CD4-positive, alpha-beta T cell treated with Interleukin-15 for 4 hours (primary cell): ENCODE results near the gene CPNE5.

Experiments used
- DNase-seq: peaks from one replicate; pipeline ENCODE4 v3.0.0-alpha.2; 2020; ENCODE audit warnings: low spot score

CPNE5 gene

DNA sequence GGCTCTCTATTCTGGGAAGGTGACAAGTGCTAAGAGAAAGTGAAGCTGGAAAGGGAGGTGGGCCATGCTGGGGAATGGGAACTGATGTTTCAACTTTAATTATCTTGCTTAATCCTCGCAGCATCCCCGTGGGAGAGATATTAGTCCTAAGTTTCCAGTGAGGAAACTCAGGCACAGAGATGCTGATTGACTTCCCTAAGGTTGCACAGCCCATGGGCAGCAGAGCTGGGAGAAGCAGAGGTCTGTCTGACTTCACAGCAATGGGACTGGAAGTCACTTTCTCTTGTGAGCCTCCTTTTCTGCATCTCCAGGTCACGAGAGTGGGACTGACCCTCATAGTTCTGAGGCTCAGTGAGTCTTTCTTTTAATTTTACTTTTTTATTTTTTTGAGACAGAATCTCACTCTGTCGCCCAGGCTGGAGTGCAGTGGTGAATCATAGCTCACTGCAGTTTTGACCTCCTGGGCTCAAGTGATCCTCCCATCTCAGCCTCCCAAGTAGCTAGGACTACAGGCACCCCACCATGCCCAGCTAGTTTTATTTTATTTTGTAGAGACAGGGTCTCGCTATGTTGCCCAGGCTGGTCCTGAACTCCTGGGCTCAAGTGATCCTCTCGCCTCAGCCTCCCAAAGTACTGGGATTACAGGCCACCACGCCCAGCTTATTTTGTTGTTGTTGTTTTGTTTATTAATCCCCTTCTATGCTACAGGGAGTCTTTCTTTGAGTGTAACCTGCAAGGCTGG, 139.0 kb downstream of the CPNE5 start:
- DNase-seq, result no peak

DNA sequence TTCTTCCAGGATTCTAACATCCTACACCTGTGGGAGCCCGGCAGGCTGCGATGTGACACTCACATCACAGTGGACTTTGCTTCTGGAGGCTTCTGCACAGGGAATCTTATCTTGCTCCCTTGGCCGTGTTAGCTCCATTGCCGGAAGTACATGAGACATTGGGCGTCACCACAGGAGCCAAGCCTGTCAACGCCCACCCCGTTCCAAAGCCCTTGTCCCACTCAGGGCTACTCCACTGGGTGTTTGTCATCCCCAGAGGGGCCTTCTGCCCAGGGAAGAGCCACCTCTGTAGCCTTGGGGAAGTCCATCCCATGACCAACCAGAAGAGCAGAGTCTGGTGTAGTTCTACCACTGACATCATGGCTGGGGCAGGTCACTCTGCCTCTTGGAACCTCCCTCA, 139.9 kb downstream of the CPNE5 start:
- DNase-seq, result no peak

DNA sequence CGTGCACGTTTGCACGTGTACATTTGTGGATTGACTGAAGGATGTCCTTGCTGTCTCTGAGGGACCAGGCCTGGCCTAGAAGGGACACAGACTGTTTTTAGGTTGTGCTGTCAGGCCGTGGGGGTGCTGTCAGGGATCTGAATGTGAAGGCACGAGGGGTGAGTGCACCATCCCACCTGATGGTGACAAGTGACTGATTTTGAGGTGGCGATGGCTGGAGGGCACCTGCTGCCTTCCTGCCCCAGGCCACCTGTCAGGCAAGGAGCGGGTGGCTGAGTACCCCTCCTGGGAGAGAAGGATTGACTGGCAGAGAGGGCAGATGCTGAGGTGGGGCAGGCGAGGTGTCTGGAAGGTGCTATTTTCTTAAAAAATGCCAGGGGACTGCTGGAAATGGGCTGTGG, 140.4 kb downstream of the CPNE5 start:
- DNase-seq, result no peak

DNA sequence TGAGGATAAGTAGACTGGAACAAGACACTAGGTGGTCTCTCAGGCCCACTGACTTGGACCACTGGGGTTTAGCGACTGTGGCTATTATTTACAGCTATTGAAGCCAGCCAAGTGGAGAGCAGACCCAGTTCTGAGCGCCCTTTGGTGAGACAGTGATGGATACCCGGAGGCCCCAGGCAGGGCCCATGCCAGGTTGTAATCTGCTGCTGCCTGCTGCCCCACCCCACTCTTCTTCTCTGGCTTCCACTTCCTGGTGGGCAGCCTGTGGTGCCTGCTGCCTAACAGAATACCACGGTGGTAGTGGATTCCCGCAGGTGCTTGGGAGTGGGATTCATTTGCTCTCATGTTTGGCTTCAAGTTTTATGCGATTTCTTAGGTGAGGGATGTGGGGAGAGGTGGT, 141.0 kb downstream of the CPNE5 start:
- DNase-seq, result no peak

DNA sequence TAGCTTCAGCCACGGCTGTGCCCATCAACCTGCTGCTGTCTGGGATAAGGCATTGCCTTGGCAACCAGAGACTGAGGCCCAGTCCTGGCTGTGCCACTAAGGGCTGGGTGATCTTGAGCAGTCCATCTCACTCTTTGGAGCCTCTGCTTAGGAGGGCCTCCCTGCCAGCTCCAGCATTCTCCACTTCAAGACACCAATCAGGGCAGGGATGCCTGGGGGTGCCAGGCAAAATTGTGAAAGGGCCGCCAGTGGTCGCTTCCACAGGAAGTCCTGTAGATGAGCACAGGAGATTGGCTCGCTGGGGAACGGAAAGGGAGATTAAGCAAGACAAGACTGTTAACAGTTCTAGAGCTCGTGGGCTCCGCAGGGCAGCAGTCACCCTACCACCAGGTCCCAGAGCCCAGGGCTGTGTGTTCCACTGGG, 141.8 kb downstream of the CPNE5 start, which contains the start of gene RAB44:
Gene RAB44 (plus strand): TSS at position 346 of the 423 bp plus-strand sequence. CDS start 6,410 bp downstream, outside the sequence.
- DNase-seq, result no peak

DNA sequence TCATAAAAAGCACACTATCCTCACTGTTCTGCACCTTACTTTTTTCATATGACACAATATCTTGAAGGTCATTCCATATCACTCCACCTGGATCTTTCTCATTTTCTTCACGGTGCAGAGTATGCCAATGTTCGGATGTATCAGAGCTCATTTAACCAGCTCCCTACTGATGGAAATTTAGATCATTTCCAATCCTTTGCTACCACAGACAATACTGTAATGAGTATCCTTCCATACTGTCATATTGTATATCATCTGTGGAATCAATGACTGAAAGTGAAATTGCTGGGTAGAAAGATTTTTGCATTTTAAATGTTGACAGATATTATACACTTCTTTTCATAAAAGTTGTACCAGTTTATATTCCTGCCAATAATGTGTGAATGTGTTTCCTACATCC, 143.8 kb downstream of the CPNE5 start:
- no peak for DNase-seq

DNA sequence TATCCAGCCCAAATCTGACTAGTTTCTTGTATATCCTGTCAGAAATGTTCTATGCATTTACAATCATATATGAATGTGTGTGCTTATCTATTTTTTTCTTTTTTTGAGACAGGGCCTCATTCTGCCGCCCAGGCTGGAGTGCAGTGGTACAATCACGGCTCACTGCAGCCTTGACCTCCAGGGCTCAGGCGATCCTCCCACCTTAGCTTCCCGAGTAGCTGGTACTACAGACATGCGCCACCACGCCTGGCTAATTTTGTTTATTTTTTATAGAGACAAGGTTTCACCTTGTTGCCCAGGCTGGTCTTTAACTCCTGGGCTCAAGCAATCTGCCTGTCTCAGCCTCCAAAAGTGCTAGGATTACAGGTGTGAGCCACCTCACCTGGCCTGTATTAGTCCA, 144.6 kb downstream of the CPNE5 start:
- DNase-seq, result no peak

DNA sequence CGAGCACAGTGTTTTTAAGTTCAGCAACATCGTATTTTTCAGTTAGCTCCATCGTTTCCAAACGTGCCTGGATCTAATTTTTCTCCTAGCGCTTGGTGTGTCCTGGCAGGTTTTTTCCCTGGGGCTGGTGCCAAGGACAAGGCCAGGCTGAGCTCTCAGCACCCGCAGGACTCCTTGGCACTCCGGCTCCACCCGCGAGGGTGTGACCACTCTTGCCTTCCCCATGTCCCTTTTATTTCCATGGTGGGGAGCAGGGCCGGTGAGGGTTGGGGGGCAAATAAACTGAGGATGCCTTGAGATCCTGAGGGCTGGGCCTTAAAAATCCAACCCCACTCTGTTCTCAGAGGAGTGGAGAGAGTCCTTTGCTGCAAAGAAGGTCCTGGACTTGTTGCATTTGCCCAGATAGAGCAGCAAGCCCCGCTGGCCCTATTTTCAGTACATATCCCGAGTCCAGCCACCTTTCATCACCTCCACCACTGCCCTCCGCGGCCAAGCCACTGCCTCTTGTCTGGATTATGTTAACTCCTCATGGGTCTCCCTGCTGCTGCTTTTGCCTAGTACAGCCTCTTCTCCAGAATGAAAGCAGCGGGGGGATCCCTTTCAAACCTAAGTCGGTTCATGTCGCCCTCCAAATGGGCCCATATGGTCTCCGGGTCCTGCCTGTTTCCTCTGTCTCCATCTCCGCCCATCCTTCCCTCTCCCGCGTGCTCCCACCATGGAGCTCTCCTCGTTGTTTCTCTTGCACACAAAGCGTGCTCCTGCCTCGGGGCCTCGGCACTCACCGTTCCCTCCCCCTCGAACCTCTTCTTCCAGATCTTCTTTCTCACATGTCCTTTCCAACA, 146.2 kb downstream of the CPNE5 start:
- DNase-seq, result no peak

DNA sequence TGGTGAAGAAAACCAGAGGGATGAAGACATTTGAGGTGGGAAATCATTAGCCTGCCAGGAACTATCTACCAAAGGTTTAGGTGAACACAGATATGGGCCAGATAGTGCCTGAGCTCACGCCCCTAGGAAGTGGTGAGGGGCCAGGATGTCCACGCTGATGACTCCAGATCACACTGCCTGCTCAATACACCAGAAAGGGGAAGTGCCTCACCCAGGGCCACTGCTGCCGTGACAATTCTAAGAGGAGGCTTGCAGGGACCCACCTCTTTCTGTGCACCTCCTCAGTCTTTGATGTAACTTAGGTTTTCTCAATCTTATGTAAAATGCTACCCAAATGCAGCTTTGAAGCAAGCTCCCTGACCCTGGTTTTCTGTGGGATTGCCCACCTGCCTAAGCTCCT, 147.0 kb downstream of the CPNE5 start:
- DNase-seq, result peak; percentile 56

DNA sequence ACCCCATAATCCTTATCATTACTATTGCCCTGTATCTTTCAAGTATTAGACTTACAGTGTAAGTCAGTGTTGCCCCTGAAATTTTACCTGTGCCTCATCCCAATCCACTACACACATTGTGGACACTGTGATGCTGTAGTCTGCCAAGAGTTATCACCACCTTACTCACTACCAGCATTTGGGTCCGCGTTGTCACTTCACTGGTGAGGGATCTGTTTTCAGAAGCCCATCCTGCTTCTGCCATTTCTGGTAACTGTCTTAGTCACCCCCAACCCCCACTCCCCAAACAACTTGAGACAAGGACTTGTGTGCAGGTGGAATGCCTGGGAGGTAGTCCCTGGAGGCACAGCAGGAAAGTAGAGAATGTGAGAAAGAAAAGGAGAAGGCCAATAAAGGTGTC, 147.6 kb downstream of the CPNE5 start:
- no peak for DNase-seq

DNA sequence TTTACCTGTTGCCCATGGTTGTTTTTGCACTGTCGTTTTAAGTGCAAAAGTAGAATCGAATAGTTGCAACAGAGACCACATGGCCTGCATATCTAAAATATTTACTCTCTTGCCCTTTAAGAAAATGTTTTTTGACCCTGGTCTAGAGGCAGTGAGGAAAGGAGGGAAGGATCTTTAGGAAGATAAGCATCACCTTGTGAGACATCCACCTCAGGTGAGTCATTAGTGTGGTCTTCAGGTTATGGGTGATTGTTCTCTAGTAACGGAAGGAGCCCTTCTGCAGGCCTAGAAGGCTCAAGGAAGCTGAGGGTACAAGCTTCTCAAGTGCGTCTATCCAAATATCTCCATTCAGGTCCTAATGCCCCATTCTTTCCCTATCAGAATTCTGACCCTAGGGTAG, 148.2 kb downstream of the CPNE5 start:
- DNase-seq, result peak; percentile 37
